Adrenal gland (tissue), 12 donors: ENCODE results near the gene LIMA1. TPM values are rescaled to one million over a fixed set of nuclear protein-coding genes. Genes with fewer than 3 reads are reported as not detected.

Source experiments
- DNase-seq, 7 donors: peaks; one replicate each; pipeline ENCODE4 v3.0.0-alpha.2; 2019 to 2020
- H3K27ac ChIP-seq, 5 donors: fragments of 200-600 bp; sonication (generic) in 4 of 5; 1 replicate in 3 of 5; 2 replicates in 2 of 5; pipeline versions ENCODE4 v1.5.1 to v1.8.0; 2016 to 2020; ENCODE audit warnings: mild to moderate bottlenecking in 1 of 5
- H3K27me3 ChIP-seq: fragments of 200-600 bp; 2 replicates; pipeline ENCODE4 v1.8.0; 2021
- H3K36me3 ChIP-seq, 2 donors: fragments of 200-600 bp; replicated peaks in 1 of 2; 1 replicate in 1 of 2; 2 replicates in 1 of 2; pipeline versions ENCODE4 v1.5.1 to v1.8.0; 2018 to 2022
- H3K4me1 ChIP-seq, 2 donors: fragments of 200-600 bp; replicated peaks in 1 of 2; 1 replicate in 1 of 2; 2 replicates in 1 of 2; pipeline versions ENCODE4 v1.5.1 to v1.8.0; 2018 to 2021
- H3K4me3 ChIP-seq, 4 donors: fragments of 200-600 bp; sonication (generic) in 3 of 4; one replicate each; pipeline ENCODE4 v1.5.1; 2016 to 2018
- H3K9me3 ChIP-seq, 3 donors: fragments of 200-600 bp; sonication (generic) in 1 of 3; replicated peaks in 1 of 3; 1 replicate in 2 of 3; 2 replicates in 1 of 3; pipeline versions ENCODE4 v1.5.1 to v1.8.0; 2016 to 2021
- CTCF ChIP-seq, 6 experiments: fragments of 450-650 bp in 4 of 6; fragments of 200-600 bp in 2 of 6; sonication (generic) in 1 of 6; IDR thresholded peaks; 1 replicate in 5 of 6; 2 replicates in 1 of 6; pipeline versions ENCODE4 v1.5.1 to v1.8.0; 2016 to 2021; ENCODE audit warnings: antibody characterized with exemption in 6 of 6, mild to moderate bottlenecking in 2 of 6, moderate library complexity in 1 of 6
- POLR2A ChIP-seq, 2 donors: fragments of 450-650 bp; IDR thresholded peaks; one replicate each; pipeline ENCODE4 v1.6.1; 2017; ENCODE audit warnings: antibody characterized with exemption in 2 of 2, mild to moderate bottlenecking in 2 of 2, moderate library complexity in 1 of 2
- WGBS, 4 donors: extraction: QIAGEN DNeasy Blood & Tissue Kit in 2 of 4; methylation state at CpG; one replicate each; pipeline versions ENCODE4 v1.1.5 to v1.1.7; 2013 to 2017; 5-methylcytosine and 5-hydroxymethylcytosine counted together
- intact Hi-C, 2 donors: fragments of 100-400 bp; cut with DNase I; formaldehyde crosslinking; loops; one replicate each; pipeline versions ENCODE4 v1.14.1 to v1.15.0; 2022 to 2023
- polyA plus RNA-seq, 3 donors: library from polyadenylated mRNA; stranded (reverse); fragments of 200-250 nt in 2 of 3; fragments of 350-450 nt in 1 of 3; fragmentation: Illumina TruSeq in 1 of 3; extraction: RNeasy Lipid Tissue Mini Kit (QIAGEN cat#74804) in 1 of 3; gene quantifications; one replicate each; pipeline ENCODE4 v1.2.3, GENCODE V29; 2013 to 2014
- total RNA-seq, 9 donors: library from RNA; depleted of rRNA in 4 of 9; stranded (reverse); fragments of >200 nt in 4 of 9; fragments of 120-200 nt in 1 of 9; fragmentation: NEBNext Ultra II Directional in 1 of 9; extraction: Animal tissue kit (Norgen Biotek cat#: 25700) in 1 of 9; gene quantifications; one replicate each; pipeline versions ENCODE4 v1.1.0 to v1.2.4, GENCODE V29; 2013 to 2023
- donor health status: healthy with polysubstance abuse.
- donor health status: Bipolar disorder and iron deficiency.
- donor health status: DM: yes; HTN: yes; CAD: no.
- donor health status: DM: no; HTN: no; CAD: no.
- donor health status: DM: no; HTN: no; CAD: no.
- donor health status: DM: yes; HTN: yes; CAD: no.

LIMA1 gene
- total and polyA plus RNA-seq, 12 donors, result 44.3 to 134 (median 83.6) TPM

- no peaks in the 10 kb centered on the region for H3K9me3 ChIP-seq
- no peak overlapping the region for H3K4me3 ChIP-seq
- no peaks in the 10 kb centered on the region for H3K27me3 ChIP-seq
- no peak overlapping the region for H3K27ac ChIP-seq
- H3K36me3 ChIP-seq, result peaks cover 0 to 63% of the 10 kb centered on the region in 2 donors
- no peaks in the 10 kb centered on the region for H3K4me1 ChIP-seq
- WGBS, 4 donors, result 91 to 97% (median 93%) methylated on average over 6 of the region's 6 CpGs
- intact Hi-C loops, result no loop called here
- no peak for DNase-seq
- TF ChIP-seq CTCF (IDR thresholded peaks at IDR 0.05), result no peak
- TF ChIP-seq POLR2A (IDR thresholded peaks at IDR 0.05), result no peak
Measured at GRCh38 chr12:50205648-50206047, 77.7 kb downstream of the LIMA1 start.

- H3K36me3 ChIP-seq, result peaks cover 0 to 80% of the 10 kb centered on the region in 2 donors
Measured at GRCh38 chr12:50203691-50204090, 79.6 kb downstream of the LIMA1 start.

GRCh38 chr12:50201987-50202521, 81.3 kb downstream of the LIMA1 start:
- no peaks in the 10 kb centered on the region for H3K4me1 ChIP-seq
- peaks cover 0 to 78% of the 10 kb centered on the region in 2 donors for H3K36me3 ChIP-seq
- intact Hi-C loops, result no loop called here
- no peak for DNase-seq
- WGBS, 4 donors, result 78 to 90% (median 81%) methylated on average over 3 of the region's 3 CpGs
- H3K27me3 ChIP-seq, result no peaks in the 10 kb centered on the region
- no peak for TF ChIP-seq POLR2A (IDR thresholded peaks at IDR 0.05)
- H3K9me3 ChIP-seq, result no peaks in the 10 kb centered on the region
- no peak overlapping the region for H3K27ac ChIP-seq
- H3K4me3 ChIP-seq, result no peak overlapping the region

More at GRCh38 chr12:50203691-50204090, 79.6 kb downstream of the LIMA1 start:
- Histone ChIP-seq H3K27me3 (no peaks in the 10 kb centered on the region), H3K9me3 (no peaks in the 10 kb centered on the region), H3K27ac (no peak overlapping the region), H3K4me1 (no peaks in the 10 kb centered on the region), H3K4me3 (no peak overlapping the region)
- TF ChIP-seq POLR2A (IDR thresholded peaks at IDR 0.05), result no peak
- no peak for TF ChIP-seq CTCF (IDR thresholded peaks at IDR 0.05)
- intact Hi-C loops, result no loop called here
- 88 to 96% (median 93%) methylated on average over 2 of the region's 2 CpGs for WGBS, 4 donors
- DNase-seq, result no peak

GRCh38 chr12:50200552-50201273, 82.6 kb downstream of the LIMA1 start:
- intact Hi-C loops, result no loop called here
- H3K4me1 ChIP-seq, result no peaks in the 10 kb centered on the region
- no peak overlapping the region for H3K4me3 ChIP-seq
- WGBS, 4 donors, result 80 to 88% (median 82%) methylated on average over 2 of the region's 2 CpGs
- no peak overlapping the region for H3K27ac ChIP-seq
- no peaks in the 10 kb centered on the region for H3K9me3 ChIP-seq
- H3K36me3 ChIP-seq, result peaks cover 0 to 80% of the 10 kb centered on the region in 2 donors
- DNase-seq, result no peak
- no peaks in the 10 kb centered on the region for H3K27me3 ChIP-seq
- TF ChIP-seq POLR2A (IDR thresholded peaks at IDR 0.05), result no peak
- TF ChIP-seq CTCF (IDR thresholded peaks at IDR 0.05), result no peak
